A549 treated with RU486 at 1 μM for 4 hours (cell line): ENCODE results near the gene NTF3. TPM values are rescaled to one million over a fixed set of nuclear protein-coding genes. Genes with fewer than 3 reads are reported as not detected.

Source experiments
- total RNA-seq: library from RNA; stranded (reverse); fragments of 200-300 nt; extraction: Qiagen RNA extraction; gene quantifications from 5 replicates; pipeline ENCODE4 v1.2.3, GENCODE V29; 2022; ENCODE audit warnings: low read depth

Gene NTF3
- not detected in 5 replicates for total RNA-seq

GRCh38 chr12:5432011-5432400 lies at the start of gene NTF3:
TSS of gene NTF3 (plus strand) at chr12:5432108. CDS start at chr12:5432325, 217 bp downstream.

